ENCODE measurements around the gene MSX1.

Gene MSX1

DNA sequence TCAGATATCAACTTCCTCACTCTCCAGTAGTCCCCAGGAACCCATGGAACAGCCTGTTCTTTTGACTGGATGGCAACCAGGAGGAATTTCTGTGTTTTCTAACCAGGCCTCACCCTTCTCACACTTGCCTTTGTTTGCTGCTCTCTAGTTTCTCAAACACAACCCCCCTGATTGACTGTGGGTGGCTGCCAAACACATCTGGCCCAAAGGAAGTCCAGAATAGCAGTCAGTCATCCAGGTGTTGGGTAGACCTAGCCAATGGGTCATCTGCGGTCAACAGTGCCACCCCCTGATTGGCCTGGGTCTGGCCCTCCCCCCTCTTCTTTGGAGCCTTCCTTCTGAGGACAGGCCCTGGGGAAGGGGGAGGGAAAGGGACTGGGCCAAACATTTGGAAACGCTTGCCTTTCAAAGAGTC is 53.7 kb downstream of the MSX1 start:
- no peak for DNase-seq (ENCODE audit: low read depth)
